Neural progenitor cell (in vitro differentiated cells): ENCODE data around the gene OSGIN1. TPM values are rescaled to one million over a fixed set of nuclear protein-coding genes. Genes with fewer than 3 reads are reported as not detected.

Experiments
- DNase-seq: peaks from one replicate; pipeline ENCODE4 v3.0.0-alpha.2; 2016; ENCODE audit warnings: low spot score
- H2AFZ ChIP-seq: fragments of 200-600 bp; sonication (generic); replicated peaks from 2 replicates; pipeline ENCODE4 v1.6.1; 2016; ENCODE audit warnings: antibody characterized with exemption
- H3F3A ChIP-seq: fragments of 200-600 bp; sonication (generic); 2 replicates; pipeline ENCODE4 v1.6.1; 2016; ENCODE audit warnings: antibody characterized with exemption, low read depth
- H3K27ac ChIP-seq: fragments of 200-600 bp; sonication (generic); 2 replicates; pipeline ENCODE4 v1.5.1; 2016; ENCODE audit warnings: mild to moderate bottlenecking
- H3K27me3 ChIP-seq: fragments of 200-600 bp; sonication (generic); 2 replicates; pipeline ENCODE4 v1.6.1; 2016; ENCODE audit warnings: mild to moderate bottlenecking, moderate library complexity
- H3K36me3 ChIP-seq: fragments of 200-600 bp; sonication (generic); 2 replicates; pipeline ENCODE4 v1.5.1; 2016
- H3K4me1 ChIP-seq: fragments of 200-600 bp; sonication (generic); 2 replicates; pipeline ENCODE4 v1.6.1; 2016; ENCODE audit warnings: mixed run types
- H3K4me2 ChIP-seq: fragments of 200-600 bp; sonication (generic); 2 replicates; pipeline ENCODE4 v1.6.1; 2016
- H3K4me3 ChIP-seq: fragments of 200-600 bp; sonication (generic); 2 replicates; pipeline ENCODE4 v1.5.1; 2016
- H3K79me2 ChIP-seq: fragments of 200-600 bp; sonication (generic); 2 replicates; pipeline ENCODE4 v1.6.1; 2016; ENCODE audit warnings: low read depth
- H3K9ac ChIP-seq: fragments of 200-600 bp; sonication (generic); 2 replicates; pipeline ENCODE4 v1.6.1; 2016
- H3K9me3 ChIP-seq: fragments of 200-600 bp; sonication (generic); 2 replicates; pipeline ENCODE4 v1.5.1; 2016; ENCODE audit warnings: low read depth
- H4K20me1 ChIP-seq: fragments of 200-600 bp; sonication (generic); 2 replicates; pipeline ENCODE4 v1.6.1; 2016; ENCODE audit warnings: low read depth
- H3K27ac Mint-ChIP-seq: 3 replicates; pipeline ENCODE4 v1.8.0; 2021; ENCODE audit warnings: mixed read lengths
- H3K27me3 Mint-ChIP-seq: 2 replicates; pipeline ENCODE4 v1.8.0; 2022; ENCODE audit warnings: low read depth, mild to moderate bottlenecking, inconsistent platforms, moderate library complexity, mixed read lengths; ENCODE audit not compliant: insufficient read depth
- H3K36me3 Mint-ChIP-seq: 3 replicates; pipeline ENCODE4 v1.8.0; 2021; ENCODE audit warnings: mixed read lengths
- H3K4me1 Mint-ChIP-seq: 3 replicates; pipeline ENCODE4 v1.8.0; 2021; ENCODE audit warnings: mixed read lengths
- H3K4me3 Mint-ChIP-seq: 3 replicates; pipeline ENCODE4 v1.8.0; 2021; ENCODE audit warnings: mild to moderate bottlenecking, moderate library complexity, mixed read lengths
- H3K9me3 Mint-ChIP-seq: 3 replicates; pipeline ENCODE4 v1.8.0; 2020; ENCODE audit warnings: mixed read lengths
- CTCF ChIP-seq: fragments of 200-600 bp; sonication (generic); IDR thresholded peaks from 2 replicates; pipeline ENCODE4 v1.5.1; 2017; ENCODE audit warnings: antibody characterized with exemption, mild to moderate bottlenecking
- EZH2 ChIP-seq: fragments of 200-600 bp; sonication (generic); IDR thresholded peaks from 2 replicates; pipeline ENCODE4 v1.6.1; 2017; ENCODE audit warnings: antibody characterized with exemption, mild to moderate bottlenecking, moderate library complexity
- EZH2phosphoT487 ChIP-seq: fragments of 200-600 bp; sonication (generic); IDR thresholded peaks from 2 replicates; pipeline ENCODE4 v1.6.1; 2017; ENCODE audit warnings: antibody characterized with exemption
- total RNA-seq: library from RNA; depleted of rRNA; stranded (reverse); fragments of >200 nt; gene quantifications from 2 replicates; pipeline ENCODE4 v1.2.3, GENCODE V29; 2015; ENCODE audit warnings: low replicate concordance

The OSGIN1 gene
- total RNA-seq, 1 donor from 2014 or later, result not detected

GRCh38 chr16:83955218-83956130 is 2.4 kb downstream of the OSGIN1 start:
- Histone ChIP-seq H3K79me2 (no peaks in the 10 kb centered on the region), H3K27ac (no peak overlapping the region), H3K27me3 (peaks cover 20% of the 10 kb centered on the region), H2AFZ (no peak overlapping the region), H3K4me1 (peaks cover 10% of the 10 kb centered on the region), H3K36me3 (no peaks in the 10 kb centered on the region), H3K9me3 (no peaks in the 10 kb centered on the region), H3F3A (peaks cover 7% of the 10 kb centered on the region), H3K4me3 (no peak overlapping the region), H3K4me2 (no peak overlapping the region), H3K9ac (no peak overlapping the region), H4K20me1 (no peaks in the 10 kb centered on the region)
- H3K27ac Mint-ChIP-seq, result no peak overlapping the region
- TF ChIP-seq EZH2 (no peak), EZH2phosphoT487 (no peak), CTCF (no peak)
- peaks cover 8% of the 10 kb centered on the region for H3K27me3 Mint-ChIP-seq
- H3K9me3 Mint-ChIP-seq, result peaks cover 4% of the 10 kb centered on the region
- DNase-seq, result no peak
- no peaks in the 10 kb centered on the region for H3K36me3 Mint-ChIP-seq
- H3K4me1 Mint-ChIP-seq, result peaks cover 16% of the 10 kb centered on the region
- no peak overlapping the region for H3K4me3 Mint-ChIP-seq

GRCh38 chr16:83956336-83957289 is 3.6 kb downstream of the OSGIN1 start:
- H3K9me3 Mint-ChIP-seq, result no peaks in the 10 kb centered on the region
- Histone ChIP-seq H3K9me3 (no peaks in the 10 kb centered on the region), H3K4me1 (peaks cover 10% of the 10 kb centered on the region), H3K27ac (no peak overlapping the region), H2AFZ (no peak overlapping the region), H4K20me1 (no peaks in the 10 kb centered on the region), H3K4me3 (no peak overlapping the region), H3K79me2 (no peaks in the 10 kb centered on the region), H3K4me2 (no peak overlapping the region), H3F3A (no peaks in the 10 kb centered on the region), H3K27me3 (peaks cover 20% of the 10 kb centered on the region), H3K9ac (no peak overlapping the region), H3K36me3 (no peaks in the 10 kb centered on the region)
- no peak overlapping the region for H3K4me3 Mint-ChIP-seq
- H3K4me1 Mint-ChIP-seq, result peaks cover 16% of the 10 kb centered on the region
- H3K36me3 Mint-ChIP-seq, result no peaks in the 10 kb centered on the region
- no peak for TF ChIP-seq EZH2
- TF ChIP-seq CTCF, result peak; percentile 94
- peaks cover 6% of the 10 kb centered on the region for H3K27me3 Mint-ChIP-seq
- H3K27ac Mint-ChIP-seq, result no peak overlapping the region
- DNase-seq, result peak; percentile 92

- H3K79me2 ChIP-seq, result no peaks in the 10 kb centered on the region
- no peaks in the 10 kb centered on the region for H3F3A ChIP-seq
- peaks cover 20% of the 10 kb centered on the region for H3K27me3 ChIP-seq
- H3K27ac ChIP-seq, result no peak overlapping the region
- H2AFZ ChIP-seq, result no peak overlapping the region
- TF ChIP-seq EZH2phosphoT487 (no peak), CTCF (no peak), EZH2 (no peak)
- no peak overlapping the region for H3K4me3 Mint-ChIP-seq
- H3K4me3 ChIP-seq, result no peak overlapping the region
- H3K9me3 Mint-ChIP-seq, result no peaks in the 10 kb centered on the region
- H3K4me2 ChIP-seq, result no peak overlapping the region
- H3K27me3 Mint-ChIP-seq, result peaks cover 5% of the 10 kb centered on the region
- H3K4me1 Mint-ChIP-seq, result peaks cover 16% of the 10 kb centered on the region
- DNase-seq, result no peak
- H3K4me1 ChIP-seq, result peaks cover 10% of the 10 kb centered on the region
- H3K9me3 ChIP-seq, result no peaks in the 10 kb centered on the region
- no peaks in the 10 kb centered on the region for H3K36me3 ChIP-seq
- no peaks in the 10 kb centered on the region for H4K20me1 ChIP-seq
- no peak overlapping the region for H3K9ac ChIP-seq
- H3K27ac Mint-ChIP-seq, result no peak overlapping the region
- H3K36me3 Mint-ChIP-seq, result no peaks in the 10 kb centered on the region
These were observed 4.3 kb downstream of the OSGIN1 start for GRCh38 chr16:83957296-83957855.
